Mucosa of descending colon (tissue), 3 donors: Measurements from ENCODE around the gene NOTCH3. TPM values are rescaled to one million over a fixed set of nuclear protein-coding genes. Genes with fewer than 3 reads are reported as not detected.
A peak's percentile ranks its signal among the peaks of the same experiment; 100 is the strongest.

Experiments
- ATAC-seq: fragments of 200-7000 bp; cut with Tn5 transposase; one replicate; pipeline ENCODE4 v1.9.1; 2020; ENCODE audit warnings: mild to moderate bottlenecking, moderate library complexity
- DNase-seq, 3 donors: peaks; one replicate each; pipeline ENCODE4 v3.0.0-alpha.2; 2020
- H3K36me3 ChIP-seq: fragments of 200-600 bp; one replicate; pipeline ENCODE4 v1.8.0; 2021; ENCODE audit warnings: low read depth, mild to moderate bottlenecking
- H3K4me1 ChIP-seq: fragments of 200-600 bp; one replicate; pipeline ENCODE4 v1.8.0; 2021; ENCODE audit warnings: low read depth, mild to moderate bottlenecking
- H3K4me3 ChIP-seq: fragments of 200-600 bp; one replicate; pipeline ENCODE4 v1.8.0; 2021; ENCODE audit warnings: mild to moderate bottlenecking
- H3K9me3 ChIP-seq: fragments of 200-600 bp; one replicate; pipeline ENCODE4 v1.8.0; 2021; ENCODE audit warnings: mild to moderate bottlenecking
- intact Hi-C, 2 donors: fragments of 100-400 bp; cut with DNase I in 1 of 2; cut with micrococcal nuclease in 1 of 2; formaldehyde crosslinking; loops; one replicate each; pipeline versions ENCODE4 v1.11.0 to v1.11.1; 2022; cut with DNase I, micrococcal nuclease
- total RNA-seq, 3 donors: library from RNA; stranded (reverse); fragmentation: NEBNext Ultra II Directional in 2 of 3; extraction: Animal tissue kit (Norgen Biotek cat#: 25700) in 2 of 3; gene quantifications; one replicate each; pipeline versions ENCODE4 v1.2.1 to v1.2.4, GENCODE V29; 2021 to 2023
- TF ChIP-seq, protein P1 (sequence below): fragments of 200-600 bp; IDR thresholded peaks from one replicate; pipeline ENCODE4 v1.8.0; 2022; ENCODE audit warnings: antibody characterized with exemption, mild to moderate bottlenecking
- donor health status: DM: no; HTN: no; CAD: no; lungs with moderate emphysema.
- donor health status: DM: no; HTN: no; CAD: no.
- donor health status: DM: no; HTN: yes; CAD: no.

NOTCH3 gene
- total RNA-seq, 3 donors from 2014 or later = 3.8 to 13.3 (median 13.0) TPM

- ATAC-seq (no peak), DNase-seq (no peak)
- peaks cover 4% of the 10 kb centered on the region for H3K9me3 ChIP-seq
- TF ChIP-seq, protein P1, sequence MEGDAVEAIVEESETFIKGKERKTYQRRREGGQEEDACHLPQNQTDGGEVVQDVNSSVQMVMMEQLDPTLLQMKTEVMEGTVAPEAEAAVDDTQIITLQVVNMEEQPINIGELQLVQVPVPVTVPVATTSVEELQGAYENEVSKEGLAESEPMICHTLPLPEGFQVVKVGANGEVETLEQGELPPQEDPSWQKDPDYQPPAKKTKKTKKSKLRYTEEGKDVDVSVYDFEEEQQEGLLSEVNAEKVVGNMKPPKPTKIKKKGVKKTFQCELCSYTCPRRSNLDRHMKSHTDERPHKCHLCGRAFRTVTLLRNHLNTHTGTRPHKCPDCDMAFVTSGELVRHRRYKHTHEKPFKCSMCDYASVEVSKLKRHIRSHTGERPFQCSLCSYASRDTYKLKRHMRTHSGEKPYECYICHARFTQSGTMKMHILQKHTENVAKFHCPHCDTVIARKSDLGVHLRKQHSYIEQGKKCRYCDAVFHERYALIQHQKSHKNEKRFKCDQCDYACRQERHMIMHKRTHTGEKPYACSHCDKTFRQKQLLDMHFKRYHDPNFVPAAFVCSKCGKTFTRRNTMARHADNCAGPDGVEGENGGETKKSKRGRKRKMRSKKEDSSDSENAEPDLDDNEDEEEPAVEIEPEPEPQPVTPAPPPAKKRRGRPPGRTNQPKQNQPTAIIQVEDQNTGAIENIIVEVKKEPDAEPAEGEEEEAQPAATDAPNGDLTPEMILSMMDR = no peak
- H3K4me1 ChIP-seq = no peaks in the 10 kb centered on the region
- H3K36me3 ChIP-seq = no peaks in the 10 kb centered on the region
- intact Hi-C loops = no loop called here
- H3K4me3 ChIP-seq = no peak overlapping the region
Measured at GRCh38 chr19:15136234-15136954, 64.4 kb downstream of the NOTCH3 start.

GRCh38 chr19:15129856-15130585 lies 70.8 kb downstream of the NOTCH3 start:
- Histone ChIP-seq H3K4me1 (peaks cover 15% of the 10 kb centered on the region), H3K4me3 (no peak overlapping the region), H3K9me3 (no peaks in the 10 kb centered on the region), H3K36me3 (no peaks in the 10 kb centered on the region)
- peak; percentile 30 for ATAC-seq
- intact Hi-C loops = no loop called here
- TF ChIP-seq, protein P1 = no peak
- no peak for DNase-seq

GRCh38 chr19:15128162-15128770 lies 72.5 kb downstream of the NOTCH3 start:
- Histone ChIP-seq H3K4me3 (no peak overlapping the region), H3K4me1 (peaks cover 21% of the 10 kb centered on the region), H3K9me3 (no peaks in the 10 kb centered on the region), H3K36me3 (no peaks in the 10 kb centered on the region)
- ATAC-seq = no peak
- peak in 1 of 3 donors; percentile 51 for DNase-seq
- intact Hi-C loops = no loop called here
- TF ChIP-seq, protein P1 = no peak

GRCh38 chr19:15126131-15126910 lies 74.5 kb downstream of the NOTCH3 start:
- TF ChIP-seq, protein P1 = no peak
- ATAC-seq (no peak), DNase-seq (no peak)
- Histone ChIP-seq H3K9me3 (no peaks in the 10 kb centered on the region), H3K4me3 (no peak overlapping the region), H3K4me1 (peaks cover 21% of the 10 kb centered on the region), H3K36me3 (no peaks in the 10 kb centered on the region)
- intact Hi-C loops = no loop called here
